T-helper 1 cell (primary cell): ENCODE results near the gene MICALL2.
A peak's percentile ranks its signal among the peaks of the same experiment; 100 is the strongest.

ENCODE experiments used
- DNase-seq, 5 donors: peaks; one replicate each; pipeline ENCODE4 v3.0.0-alpha.2; 2012 to 2020

MICALL2 gene

GRCh38 chr7:1412322-1413261, 46.7 kb downstream of the MICALL2 start:
- peak; percentile 79 to 89 (median 87) for DNase-seq

- DNase-seq, result no peak
These were observed 47.9 kb downstream of the MICALL2 start for GRCh38 chr7:1411414-1411813.

- no peak for DNase-seq
These were observed 48.3 kb downstream of the MICALL2 start for GRCh38 chr7:1410992-1411391.

DNA sequence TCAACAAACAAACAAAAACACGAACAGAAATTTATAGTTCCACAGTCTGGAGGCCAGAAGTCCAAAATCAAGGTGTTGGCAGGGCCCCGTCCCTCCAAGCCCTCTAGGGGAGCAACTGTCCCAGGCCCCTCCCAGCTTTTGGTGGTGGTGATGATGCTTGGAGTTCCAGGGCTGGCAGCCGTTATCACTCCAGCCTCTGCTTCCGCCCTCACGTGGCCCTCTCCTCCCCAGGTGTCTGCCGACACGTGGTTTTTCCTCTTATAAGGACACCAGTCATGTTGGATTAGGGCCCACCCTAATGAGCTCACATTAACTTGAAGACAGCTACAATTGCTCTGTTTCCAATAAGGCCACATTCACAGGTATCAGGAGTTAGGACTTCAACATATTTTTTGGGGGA, 49.7 kb downstream of the MICALL2 start:
- no peak for DNase-seq

DNA sequence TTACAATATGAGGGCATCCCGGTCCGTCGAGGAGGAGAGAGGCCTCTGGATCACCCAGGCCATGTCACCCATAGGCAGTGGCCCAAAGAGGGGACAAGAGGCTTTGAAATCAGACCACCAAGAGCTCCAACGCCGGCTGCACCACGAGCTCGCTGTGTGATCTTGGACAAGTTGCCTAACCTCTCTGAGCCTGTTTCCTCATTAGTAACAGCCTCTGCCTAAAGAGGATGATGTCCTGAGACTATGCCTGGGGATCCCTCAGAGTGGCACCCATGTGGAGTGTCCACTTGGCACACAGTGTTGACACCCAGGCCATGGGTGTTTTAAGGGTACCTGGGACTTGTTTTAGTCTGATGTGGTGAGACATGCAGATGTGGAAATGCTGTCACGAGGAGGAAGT, 50.8 kb downstream of the MICALL2 start:
- DNase-seq, result no peak

DNA sequence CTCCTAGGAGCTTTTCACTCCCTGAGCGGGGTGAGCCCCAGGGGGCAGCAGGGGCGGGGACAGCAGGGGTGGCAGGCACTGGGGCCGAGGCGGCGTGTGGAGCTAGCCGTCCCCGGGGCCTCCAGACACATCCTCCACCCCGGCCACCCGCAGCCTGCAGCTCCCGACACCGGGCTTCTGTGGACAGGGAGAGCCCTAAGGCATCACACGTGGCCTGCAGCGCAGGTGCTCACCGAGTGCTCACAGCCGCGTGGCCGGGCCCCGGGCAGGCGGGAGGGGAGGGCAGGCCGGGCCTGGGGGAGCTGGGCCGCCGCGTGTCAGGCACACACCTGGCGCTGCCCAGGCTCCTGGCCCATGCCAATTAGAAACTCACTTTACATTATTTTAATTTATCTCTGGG, 51.4 kb downstream of the MICALL2 start:
- DNase-seq, result no peak

DNA sequence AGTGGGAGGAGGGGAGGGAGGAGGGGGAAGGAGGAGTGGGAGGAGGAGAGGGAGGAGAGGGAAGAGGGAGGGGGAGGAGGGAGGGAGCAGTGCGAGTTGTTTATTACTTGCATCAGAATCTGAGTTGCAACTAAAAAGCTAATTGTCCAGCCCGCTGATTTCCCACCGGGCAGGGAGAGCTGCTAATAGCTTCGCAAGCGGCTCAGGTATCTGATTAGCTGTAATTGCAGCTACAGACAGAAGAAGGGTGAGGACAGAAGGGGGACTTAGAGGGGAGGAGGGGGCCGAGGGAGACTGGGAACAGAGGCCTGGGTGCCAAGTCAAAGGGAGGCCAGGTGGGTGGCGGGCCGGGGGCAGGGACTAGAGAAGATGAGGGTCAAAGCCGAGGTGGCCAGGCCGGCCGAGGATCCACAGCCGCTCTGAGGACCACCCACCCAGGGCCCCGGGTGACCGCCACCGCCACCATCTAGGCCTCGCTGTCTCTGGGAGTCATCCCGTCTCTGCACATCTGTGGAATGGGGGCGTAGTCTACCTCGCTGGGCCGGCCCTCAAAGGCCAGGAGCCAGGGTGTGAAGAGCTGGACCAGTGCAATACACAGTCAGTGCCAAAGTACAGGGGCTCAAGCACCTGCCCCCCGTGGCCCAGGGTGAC, 54.2 kb downstream of the MICALL2 start:
- DNase-seq, result no peak

DNA sequence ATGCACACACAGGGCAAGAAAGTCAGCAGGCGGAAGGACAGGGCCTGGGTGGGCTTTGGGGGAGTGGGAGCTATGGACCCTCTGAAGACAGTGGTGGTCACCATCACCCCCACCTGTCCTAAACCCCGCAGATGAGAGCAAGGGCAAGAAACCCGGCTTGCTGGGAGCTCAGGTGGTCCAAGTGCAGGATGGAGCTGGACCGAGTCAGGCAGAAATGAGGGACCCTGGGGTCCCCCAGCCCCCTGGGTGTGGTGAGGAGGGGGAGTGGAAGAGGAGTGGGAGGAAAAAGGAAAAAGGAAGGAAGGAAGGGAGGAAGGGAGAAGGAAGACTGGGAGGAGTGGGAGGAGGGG, 54.8 kb downstream of the MICALL2 start:
- DNase-seq, result no peak

DNA sequence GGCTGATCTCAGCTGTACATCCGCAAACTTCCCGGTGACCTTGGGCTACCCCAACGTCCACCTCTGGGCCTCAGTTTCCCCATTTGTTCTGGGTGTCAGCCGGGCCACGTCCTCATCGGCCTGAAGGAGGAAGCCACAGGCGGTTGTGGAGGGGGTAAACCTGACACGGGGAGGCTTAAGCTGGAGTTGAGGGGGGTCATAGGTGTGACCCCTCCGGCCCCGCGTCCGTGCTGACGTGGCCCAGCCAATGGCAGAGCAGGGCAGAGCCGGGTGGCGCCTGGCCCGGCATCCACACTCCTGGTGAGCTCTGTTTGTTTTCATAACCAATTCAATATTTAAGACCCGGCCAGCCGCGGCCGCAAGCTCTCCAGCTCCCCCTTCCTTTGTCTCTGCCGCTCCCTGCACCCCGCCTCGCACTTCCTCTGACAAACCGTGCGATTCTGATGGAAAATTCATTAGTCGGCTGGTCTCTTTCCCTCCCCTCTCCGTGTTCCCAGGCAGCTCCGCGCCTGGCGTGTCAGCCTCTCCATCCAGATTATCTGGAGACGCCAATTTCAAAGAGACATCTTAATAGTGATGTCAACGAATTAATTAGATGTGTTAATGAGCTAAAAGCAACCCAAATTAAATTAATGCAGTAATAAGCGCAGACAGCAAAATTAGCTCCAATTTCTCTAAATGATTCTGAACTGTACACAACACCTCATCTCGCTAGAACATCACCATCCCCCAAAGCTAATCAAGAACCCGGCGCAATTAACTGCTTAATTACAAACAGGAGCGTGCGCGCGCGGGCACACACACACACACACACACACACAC, 55.4 kb downstream of the MICALL2 start:
- no peak for DNase-seq

DNA sequence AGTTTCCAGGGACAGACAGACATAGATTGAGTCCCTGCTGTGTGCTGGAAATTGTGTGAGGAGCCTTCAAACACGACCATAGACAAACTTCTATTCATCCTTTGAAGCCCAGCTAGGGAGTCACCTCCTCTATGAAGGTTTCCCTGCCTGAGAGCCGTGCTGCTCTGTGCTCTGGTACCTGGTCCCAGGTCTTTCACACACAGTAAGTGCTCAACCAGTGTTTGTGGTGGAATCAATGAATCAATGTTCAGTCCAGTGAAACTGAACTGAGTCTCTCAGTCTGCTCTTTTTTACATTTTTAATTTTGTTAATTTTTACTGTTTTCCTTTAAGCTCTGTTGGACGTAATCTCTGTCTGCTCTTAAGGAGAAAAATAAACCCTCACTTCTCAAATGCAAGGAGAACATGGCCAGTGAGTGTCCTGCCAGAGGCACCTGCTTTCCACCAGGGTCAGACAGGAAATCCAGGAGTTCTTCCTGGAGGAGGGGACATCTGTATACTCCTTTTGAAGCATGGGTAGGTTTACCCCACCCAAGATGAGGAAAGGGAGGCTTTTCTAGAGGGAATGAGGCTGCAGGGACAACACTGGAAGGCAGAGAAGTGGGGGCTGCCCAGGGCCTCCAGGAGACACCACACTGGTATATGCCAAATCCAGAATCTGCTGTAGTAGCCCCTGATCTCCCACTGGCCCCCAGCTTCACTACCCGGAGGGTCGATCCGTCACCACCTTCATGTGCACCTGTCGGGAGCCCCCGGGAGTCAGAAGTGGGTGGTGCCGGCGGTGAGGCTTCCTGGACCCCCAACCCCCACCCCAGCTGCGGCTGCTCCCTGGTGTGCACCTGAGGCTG, 56.3 kb downstream of the MICALL2 start:
- no peak for DNase-seq

GRCh38 chr7:1402110-1402790, 57.0 kb downstream of the MICALL2 start:
- no peak for DNase-seq

GRCh38 chr7:1401011-1401410, 58.3 kb downstream of the MICALL2 start:
- no peak for DNase-seq

DNA sequence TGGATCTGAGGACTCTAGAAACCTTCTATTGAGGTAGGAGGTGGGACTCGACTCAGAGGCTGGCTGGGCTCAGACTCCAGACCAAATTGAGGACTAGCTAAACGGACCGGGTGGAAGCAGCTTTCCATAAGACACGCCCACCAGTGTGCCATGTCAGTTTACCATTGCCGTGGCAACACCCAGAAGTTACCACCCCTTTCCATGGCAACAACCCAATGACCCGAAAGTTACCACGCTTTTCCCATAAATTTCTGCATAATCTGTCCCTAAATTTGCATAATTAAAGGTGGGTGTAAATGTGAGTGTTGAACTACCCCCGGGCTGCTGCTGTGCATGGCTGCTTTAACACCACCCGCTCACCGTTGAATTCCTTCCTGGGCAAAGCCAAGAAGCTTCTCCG, 58.9 kb downstream of the MICALL2 start:
- DNase-seq, result no peak

- no peak for DNase-seq
These were observed 61.6 kb downstream of the MICALL2 start for GRCh38 chr7:1397491-1398327.

GRCh38 chr7:1396195-1396594, 63.1 kb downstream of the MICALL2 start:
- no peak for DNase-seq

DNA sequence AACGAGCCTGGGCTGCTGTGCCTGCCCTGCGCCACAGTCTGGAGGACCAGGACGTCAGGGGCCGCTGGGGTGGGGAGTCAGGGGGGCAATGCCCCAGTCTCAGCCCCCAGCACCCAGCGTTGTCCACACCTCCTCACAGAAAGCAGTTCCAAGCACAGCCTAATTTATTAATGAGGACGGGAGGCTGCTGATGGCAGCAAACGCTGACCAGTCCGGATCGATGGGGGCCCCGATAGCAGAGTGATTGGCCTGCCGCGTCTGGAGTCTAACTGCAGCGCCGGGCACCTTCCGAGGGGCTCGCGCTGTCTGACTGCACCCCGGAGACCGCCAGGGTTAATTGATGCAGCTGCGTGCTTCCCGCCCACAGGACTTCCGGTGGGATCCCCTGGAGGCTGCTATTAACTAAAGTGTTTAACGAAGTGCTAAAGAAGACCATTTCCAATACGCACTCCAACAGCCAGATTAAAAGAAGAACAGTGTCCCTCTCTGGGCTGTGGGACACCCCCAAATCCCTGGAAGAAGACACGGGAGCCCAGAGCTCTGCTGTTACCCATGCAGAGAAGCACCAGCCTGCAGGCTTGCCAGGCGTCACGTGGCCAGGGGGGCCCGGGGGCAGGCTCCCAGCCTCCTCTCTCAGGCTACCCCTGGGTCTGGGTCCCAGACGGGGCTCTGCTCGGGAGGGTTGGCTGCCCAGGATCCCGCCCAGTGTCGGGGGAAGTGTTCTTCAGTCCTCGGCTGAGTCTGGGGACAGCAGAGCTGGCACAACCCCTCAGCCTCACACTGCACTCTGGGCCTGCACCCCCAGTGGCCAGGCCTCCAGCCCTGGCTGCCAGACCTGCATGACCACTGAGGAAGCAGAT, 63.8 kb downstream of the MICALL2 start:
- no peak for DNase-seq

GRCh38 chr7:1394371-1394770, 64.9 kb downstream of the MICALL2 start:
- DNase-seq, result no peak

DNA sequence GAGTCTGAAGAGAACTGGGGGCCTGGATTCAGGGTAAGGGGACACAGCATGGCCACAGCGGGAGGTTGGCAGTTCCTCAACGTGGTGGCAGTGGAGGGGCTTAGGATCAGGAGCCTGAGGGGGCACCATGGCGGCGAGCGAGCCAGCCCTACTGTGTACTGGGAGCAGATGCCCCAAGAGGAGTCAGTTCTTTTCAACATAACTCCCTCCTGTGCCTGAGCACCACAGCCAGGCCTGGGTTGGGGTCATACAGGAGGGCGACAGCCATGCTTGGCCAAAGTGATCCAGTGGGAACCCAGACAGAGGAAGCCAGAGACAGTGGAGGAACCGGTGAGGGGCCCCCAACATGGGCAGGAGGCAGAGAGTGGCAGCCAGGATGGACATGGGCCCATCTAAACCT, 65.8 kb downstream of the MICALL2 start:
- no peak for DNase-seq

GRCh38 chr7:1392556-1392955, 66.7 kb downstream of the MICALL2 start:
- no peak for DNase-seq

- DNase-seq, result no peak
These were observed 67.8 kb downstream of the MICALL2 start for GRCh38 chr7:1391449-1391848.
